Thyroid gland (tissue), 4 donors: ENCODE measurements around the gene CEP57L1. TPM values are rescaled to one million over a fixed set of nuclear protein-coding genes. Genes with fewer than 3 reads are reported as not detected.

Experiments
- DNase-seq, 2 donors: peaks; one replicate each; pipeline ENCODE4 v3.0.0-alpha.2; 2019
- H3K27ac ChIP-seq, 3 donors: fragments of 200-600 bp; sonication (generic); 1 replicate in 2 of 3; 2 replicates in 1 of 3; pipeline ENCODE4 v1.5.1; 2016 to 2019; ENCODE audit warnings: mild to moderate bottlenecking in 1 of 3, moderate library complexity in 1 of 3
- H3K27me3 ChIP-seq: fragments of 200-600 bp; sonication (generic); one replicate; pipeline ENCODE4 v1.5.1; 2019
- H3K36me3 ChIP-seq, 2 donors: fragments of 200-600 bp; sonication (generic); one replicate each; pipeline ENCODE4 v1.5.1; 2016 to 2019
- H3K4me1 ChIP-seq, 2 donors: fragments of 200-600 bp; sonication (generic); one replicate each; pipeline ENCODE4 v1.5.1; 2017 to 2019
- H3K4me3 ChIP-seq, 3 donors: fragments of 200-600 bp; sonication (generic); replicated peaks in 1 of 3; 1 replicate in 2 of 3; 2 replicates in 1 of 3; pipeline ENCODE4 v1.5.1; 2016; ENCODE audit warnings: mild to moderate bottlenecking in 1 of 3
- H3K9me3 ChIP-seq: fragments of 200-600 bp; sonication (generic); one replicate; pipeline ENCODE4 v1.5.1; 2017
- POLR2A ChIP-seq, 2 donors: fragments of 450-650 bp; IDR thresholded peaks; one replicate each; pipeline ENCODE4 v1.6.1; 2017; ENCODE audit warnings: antibody characterized with exemption in 2 of 2, mild to moderate bottlenecking in 2 of 2, moderate library complexity in 1 of 2
- WGBS, 2 donors: methylation state at CpG; one replicate each; pipeline ENCODE4 v1.1.5; 2017; 5-methylcytosine and 5-hydroxymethylcytosine counted together
- intact Hi-C: fragments of 100-400 bp; cut with DNase I; formaldehyde crosslinking; loops from one replicate; pipeline ENCODE4 v1.15.1; 2023
- total RNA-seq, 4 donors: library from RNA; depleted of rRNA; stranded (reverse); fragments of >200 nt; gene quantifications; one replicate each; pipeline ENCODE4 v1.2.3, GENCODE V29; 2016
- TF ChIP-seq, protein P1 (sequence below), 6 experiments: fragments of 200-600 bp in 3 of 6; fragments of 450-650 bp in 3 of 6; sonication (generic) in 3 of 6; IDR thresholded peaks; one replicate each; pipeline ENCODE4 v1.5.1; 2016 to 2019; ENCODE audit warnings: antibody characterized with exemption in 6 of 6, mild to moderate bottlenecking in 2 of 6, inconsistent platforms in 1 of 6, moderate library complexity in 1 of 6

The CEP57L1 gene
- total RNA-seq, 4 donors from 2014 or later: 15.0 to 27.7 (median 19.5) TPM

GRCh38 chr6:109076377-109076776, 18.9 kb upstream of the CEP57L1 start:
- Histone ChIP-seq H3K36me3 (no peaks in the 10 kb centered on the region), H3K27me3 (no peaks in the 10 kb centered on the region), H3K27ac (no peak overlapping the region), H3K4me1 (peaks cover 7 to 20% of the 10 kb centered on the region in 2 donors), H3K4me3 (no peak overlapping the region), H3K9me3 (no peaks in the 10 kb centered on the region)
- TF ChIP-seq, protein P1, sequence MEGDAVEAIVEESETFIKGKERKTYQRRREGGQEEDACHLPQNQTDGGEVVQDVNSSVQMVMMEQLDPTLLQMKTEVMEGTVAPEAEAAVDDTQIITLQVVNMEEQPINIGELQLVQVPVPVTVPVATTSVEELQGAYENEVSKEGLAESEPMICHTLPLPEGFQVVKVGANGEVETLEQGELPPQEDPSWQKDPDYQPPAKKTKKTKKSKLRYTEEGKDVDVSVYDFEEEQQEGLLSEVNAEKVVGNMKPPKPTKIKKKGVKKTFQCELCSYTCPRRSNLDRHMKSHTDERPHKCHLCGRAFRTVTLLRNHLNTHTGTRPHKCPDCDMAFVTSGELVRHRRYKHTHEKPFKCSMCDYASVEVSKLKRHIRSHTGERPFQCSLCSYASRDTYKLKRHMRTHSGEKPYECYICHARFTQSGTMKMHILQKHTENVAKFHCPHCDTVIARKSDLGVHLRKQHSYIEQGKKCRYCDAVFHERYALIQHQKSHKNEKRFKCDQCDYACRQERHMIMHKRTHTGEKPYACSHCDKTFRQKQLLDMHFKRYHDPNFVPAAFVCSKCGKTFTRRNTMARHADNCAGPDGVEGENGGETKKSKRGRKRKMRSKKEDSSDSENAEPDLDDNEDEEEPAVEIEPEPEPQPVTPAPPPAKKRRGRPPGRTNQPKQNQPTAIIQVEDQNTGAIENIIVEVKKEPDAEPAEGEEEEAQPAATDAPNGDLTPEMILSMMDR (IDR thresholded peaks at IDR 0.05): no peak
- no peak for TF ChIP-seq POLR2A (IDR thresholded peaks at IDR 0.05)
- WGBS, 2 donors: 69 to 79% methylated on average over 3 of the region's 3 CpGs
- intact Hi-C loops: loop anchor here (10.0 kb wide), 1 partner anchor 232 kb away; the partner anchor contains the start of gene ARMC2
- no peak for DNase-seq

- Histone ChIP-seq H3K4me1 (peaks cover 0 to 20% of the 10 kb centered on the region in 2 donors), H3K27ac (peak overlapping the region in 1 of 3 donors; percentile 2), H3K27me3 (no peaks in the 10 kb centered on the region)
These were observed 15.3 kb upstream of the CEP57L1 start for GRCh38 chr6:109079981-109080380.

GRCh38 chr6:109081026-109081425, 14.3 kb upstream of the CEP57L1 start:
- H3K4me3 ChIP-seq: no peak overlapping the region
- H3K9me3 ChIP-seq: no peaks in the 10 kb centered on the region
- H3K36me3 ChIP-seq: no peaks in the 10 kb centered on the region
- H3K27me3 ChIP-seq: no peaks in the 10 kb centered on the region
- H3K27ac ChIP-seq: no peak overlapping the region
- 87 to 95% methylated on average over 1 of the region's 1 CpG for WGBS, 2 donors
- TF ChIP-seq, protein P1 (IDR thresholded peaks at IDR 0.05): no peak
- TF ChIP-seq POLR2A (IDR thresholded peaks at IDR 0.05): no peak
- DNase-seq: no peak
- peaks cover 0 to 20% of the 10 kb centered on the region in 2 donors for H3K4me1 ChIP-seq
- intact Hi-C loops: no loop called here

More at GRCh38 chr6:109079981-109080380, 15.3 kb upstream of the CEP57L1 start:
- WGBS, 2 donors: 39 to 45% methylated on average over 4 of the region's 4 CpGs
- no peak for TF ChIP-seq POLR2A (IDR thresholded peaks at IDR 0.05)
- TF ChIP-seq, protein P1 (IDR thresholded peaks at IDR 0.05): no peak
- Histone ChIP-seq H3K36me3 (no peaks in the 10 kb centered on the region), H3K4me3 (no peak overlapping the region), H3K9me3 (no peaks in the 10 kb centered on the region)
- DNase-seq: peak; percentile 40 to 55
- intact Hi-C loops: loop anchor here (10.0 kb wide), 1 partner anchor 235 kb away; the partner anchor contains the start of gene ARMC2

- intact Hi-C loops: no loop called here
These were observed 13.7 kb upstream of the CEP57L1 start for GRCh38 chr6:109081516-109082187.

DNA sequence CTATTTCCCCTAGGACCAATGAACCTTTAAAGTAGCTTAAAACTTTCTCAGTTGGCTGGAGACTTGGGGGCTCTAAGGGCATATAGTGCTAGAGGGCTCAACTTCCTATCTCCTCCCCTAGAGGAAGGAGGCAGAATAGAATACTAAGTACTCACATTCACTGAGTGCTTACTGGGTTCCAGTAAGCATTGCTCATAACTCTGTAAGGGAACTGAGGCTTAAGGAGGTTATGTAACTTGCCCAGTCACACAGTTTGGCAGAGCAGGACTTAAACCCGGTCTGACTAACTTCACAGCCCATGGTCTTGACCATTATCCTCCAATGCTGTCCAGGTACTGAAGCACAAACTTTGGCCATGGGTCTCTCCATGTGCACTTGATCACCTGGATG, 13.1 kb upstream of the CEP57L1 start:
- intact Hi-C loops: no loop called here
- no peak for DNase-seq
- H3K4me3 ChIP-seq: no peak overlapping the region
- H3K36me3 ChIP-seq: no peaks in the 10 kb centered on the region
- WGBS, 2 donors: 73 to 100% methylated on average over 1 of the region's 1 CpG
- H3K27ac ChIP-seq: no peak overlapping the region
- H3K9me3 ChIP-seq: no peaks in the 10 kb centered on the region
- peaks cover 0 to 20% of the 10 kb centered on the region in 2 donors for H3K4me1 ChIP-seq
- no peak for TF ChIP-seq POLR2A (IDR thresholded peaks at IDR 0.05)
- TF ChIP-seq, protein P1 (IDR thresholded peaks at IDR 0.05): no peak
- H3K27me3 ChIP-seq: no peaks in the 10 kb centered on the region

More at GRCh38 chr6:109081516-109082187, 13.7 kb upstream of the CEP57L1 start:
- Histone ChIP-seq H3K9me3 (no peaks in the 10 kb centered on the region), H3K4me1 (peaks cover 0 to 20% of the 10 kb centered on the region in 2 donors), H3K36me3 (no peaks in the 10 kb centered on the region), H3K4me3 (no peak overlapping the region), H3K27ac (no peak overlapping the region), H3K27me3 (no peaks in the 10 kb centered on the region)
- 84 to 89% methylated on average over 4 of the region's 4 CpGs for WGBS, 2 donors
- DNase-seq: no peak
- no peak for TF ChIP-seq POLR2A (IDR thresholded peaks at IDR 0.05)
- TF ChIP-seq, protein P1 (IDR thresholded peaks at IDR 0.05): no peak
